ENCODE results near the gene HEATR3.
A peak's percentile ranks its signal among the peaks of the same experiment; 100 is the strongest.

The HEATR3 gene, protein sequence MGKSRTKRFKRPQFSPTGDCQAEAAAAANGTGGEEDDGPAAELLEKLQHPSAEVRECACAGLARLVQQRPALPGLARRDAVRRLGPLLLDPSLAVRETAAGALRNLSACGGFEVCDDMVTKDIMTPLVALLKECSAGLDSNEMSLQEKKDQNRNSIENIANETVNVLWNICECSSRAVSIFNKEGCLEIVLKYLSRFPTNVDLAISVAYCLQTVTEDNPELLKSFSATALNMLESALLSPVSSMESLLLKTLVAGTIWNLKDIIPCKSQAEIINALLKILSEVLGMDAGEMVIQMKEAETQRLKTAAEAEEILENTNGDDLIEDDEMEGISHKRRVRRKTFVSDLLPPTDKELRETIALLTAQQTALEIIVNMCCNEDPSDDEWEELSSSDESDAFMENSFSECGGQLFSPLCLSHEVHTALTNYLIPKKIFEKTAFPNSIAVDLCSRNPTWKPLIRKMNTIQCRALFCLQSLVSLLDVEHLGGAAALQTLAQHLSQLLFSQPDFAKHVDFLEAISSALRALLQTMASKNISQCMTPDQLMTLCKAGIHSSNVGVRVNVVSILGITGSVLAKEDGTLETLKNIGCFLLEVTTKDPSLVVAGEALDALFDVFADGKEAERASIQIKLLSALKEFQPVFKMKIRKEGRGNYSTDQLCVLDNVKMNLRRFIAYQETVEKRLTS

DNA sequence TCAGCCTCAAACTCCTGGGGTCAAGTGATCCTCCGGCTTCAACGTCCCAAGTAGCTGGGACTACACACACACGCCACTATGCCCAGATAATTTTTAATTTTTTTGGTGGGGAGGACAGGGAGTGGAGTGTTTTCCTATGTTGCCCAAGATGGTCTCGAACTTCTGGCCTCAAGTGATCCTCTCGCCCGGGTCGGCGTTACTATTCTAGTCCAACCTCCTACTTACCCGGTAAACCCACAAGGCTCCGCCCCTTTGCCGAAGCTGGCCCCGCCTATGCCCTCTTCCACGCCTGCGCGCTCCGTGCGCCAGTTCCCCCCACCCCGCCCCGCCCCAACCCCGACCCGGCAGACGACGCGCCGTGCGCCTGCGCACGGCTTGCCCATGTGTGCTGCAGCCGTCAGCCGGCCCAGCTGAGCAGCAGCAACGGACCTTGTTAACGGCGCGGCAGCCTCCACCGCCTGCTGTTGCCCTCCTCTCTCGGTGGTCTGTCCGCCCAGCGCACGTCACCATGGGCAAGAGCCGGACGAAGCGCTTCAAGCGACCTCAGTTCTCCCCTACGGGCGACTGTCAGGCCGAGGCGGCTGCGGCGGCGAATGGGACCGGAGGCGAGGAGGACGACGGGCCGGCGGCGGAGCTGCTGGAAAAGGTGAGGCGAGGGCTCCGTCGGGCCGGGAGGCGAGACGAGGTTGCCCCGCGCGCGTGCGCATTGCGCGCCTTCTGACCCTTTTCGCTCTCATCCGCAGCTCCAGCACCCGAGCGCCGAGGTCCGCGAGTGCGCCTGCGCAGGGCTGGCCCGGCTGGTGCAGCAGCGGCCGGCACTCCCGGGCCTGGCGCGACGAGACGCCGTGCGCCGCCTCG lies at the start of gene HEATR3:
HEATR3 (plus strand) TSS at position 347 of the 858 bp plus-strand sequence; CDS start at position 509, 162 bp downstream.
- DNase-seq, result peak; percentile 93

DNA sequence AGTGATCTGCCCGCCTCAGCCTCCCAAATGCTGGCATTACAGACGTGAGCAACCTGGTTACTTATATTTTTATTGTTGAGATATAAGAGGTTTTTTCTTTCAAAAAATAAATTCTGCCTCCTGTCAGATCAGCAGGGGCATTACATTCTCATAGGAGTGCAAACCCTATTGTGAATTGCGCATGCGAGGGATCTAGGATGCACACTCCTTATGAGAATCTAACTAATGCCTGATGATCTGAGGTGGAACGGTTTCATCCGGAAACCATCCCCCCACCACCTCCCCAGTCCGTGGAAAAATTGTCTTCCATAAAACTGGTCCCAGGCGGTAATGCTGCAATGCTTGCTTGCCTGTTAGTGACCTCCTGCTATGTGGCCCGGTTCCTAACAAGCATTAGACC lies 48.2 kb upstream of the HEATR3 start:
- no peak for DNase-seq

- no peak for DNase-seq
Observed at GRCh38 chr16:50021544-50021943, 44.2 kb upstream of the HEATR3 start.

GRCh38 chr16:50023641-50024040 lies 42.1 kb upstream of the HEATR3 start:
- DNase-seq, result no peak

GRCh38 chr16:50024207-50024606 lies 41.6 kb upstream of the HEATR3 start:
- no peak for DNase-seq

- peak; percentile 91 for DNase-seq
Observed at GRCh38 chr16:50024684-50025536, 40.9 kb upstream of the HEATR3 start, which contains the start of gene CNEP1R1. TSS of gene CNEP1R1 (plus strand) at chr16:50025225. CDS start at chr16:50025316, 91 bp downstream.

DNA sequence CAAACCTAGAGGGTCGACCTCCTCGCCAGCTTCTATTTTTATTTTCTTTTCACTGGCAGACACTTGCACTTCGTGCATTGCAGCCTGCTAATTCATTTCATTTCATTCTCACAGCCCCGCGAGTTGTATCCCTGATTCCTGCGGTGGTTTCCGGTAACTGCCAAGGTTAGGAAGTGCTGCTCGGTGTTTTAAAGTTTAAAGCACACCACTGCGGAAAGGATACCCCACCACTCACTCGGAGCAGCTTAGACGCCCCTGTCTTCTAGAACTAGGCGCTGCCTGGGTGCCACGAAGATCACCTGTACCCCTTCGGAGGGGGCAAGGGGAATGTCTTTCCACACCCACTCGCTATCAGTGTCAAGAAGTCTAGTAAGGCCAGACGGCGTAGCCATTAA lies 40.2 kb upstream of the HEATR3 start:
- peak; percentile 17 for DNase-seq

DNA sequence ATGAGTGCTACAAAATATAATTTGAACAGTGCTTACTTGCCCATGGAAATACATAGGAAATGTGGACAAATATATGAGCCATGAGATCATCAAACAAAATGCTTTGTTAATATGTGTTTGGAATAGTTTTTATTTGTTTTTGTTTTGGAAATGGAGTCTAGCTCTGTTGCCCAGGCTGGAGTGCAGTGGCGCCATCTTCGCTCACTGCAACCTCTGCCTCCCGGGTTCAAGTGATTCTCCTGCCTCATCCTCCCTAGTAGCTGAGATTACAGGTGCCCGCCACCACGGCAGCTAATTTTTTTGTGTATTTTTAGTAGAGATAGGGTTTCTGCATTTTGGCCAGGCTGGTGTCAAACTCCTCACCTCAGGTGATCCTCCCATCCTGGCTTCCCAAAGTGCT lies 37.9 kb upstream of the HEATR3 start:
- no peak for DNase-seq

DNA sequence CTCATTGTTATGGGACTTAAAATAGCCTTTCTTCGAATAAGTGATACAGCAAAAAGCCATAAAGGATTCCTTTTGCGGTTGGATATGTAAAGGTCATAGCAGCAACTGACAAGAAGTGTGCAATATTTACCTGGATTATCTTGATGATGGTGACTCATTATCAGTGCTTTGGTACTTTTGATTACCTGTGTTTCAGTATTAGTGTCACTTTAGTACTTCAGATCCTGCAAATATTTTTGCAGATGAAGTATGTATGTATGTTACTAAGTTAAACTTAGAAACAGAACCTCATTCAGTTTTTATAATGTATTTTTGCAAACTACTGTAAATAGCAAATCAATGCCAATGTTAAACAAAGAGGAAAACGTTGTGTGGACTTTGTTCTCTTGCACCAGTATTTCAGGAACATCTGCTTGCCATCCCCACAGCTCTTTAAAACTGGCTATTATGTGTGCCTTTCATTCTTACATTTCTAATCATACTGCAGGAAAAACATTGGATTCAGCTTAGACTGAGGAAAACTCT lies 30.2 kb upstream of the HEATR3 start:
- no peak for DNase-seq

DNA sequence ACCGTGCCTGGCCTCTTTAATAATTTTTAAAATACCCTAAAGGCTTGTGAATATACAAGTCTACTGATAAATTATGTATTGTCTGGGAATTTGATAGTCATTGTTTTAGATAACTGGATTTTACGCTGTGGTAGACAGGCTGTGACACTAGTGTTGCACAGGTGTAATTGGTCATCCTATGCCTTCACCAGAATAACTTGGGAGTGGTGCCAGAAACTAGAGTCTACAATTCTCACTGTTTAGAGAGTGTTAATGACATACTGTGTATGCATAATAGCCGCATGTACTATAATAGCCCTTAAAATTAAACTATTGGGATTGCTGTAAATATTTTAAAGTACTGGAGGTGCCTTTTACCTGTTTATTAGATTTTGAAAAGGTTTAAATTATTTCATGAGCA lies 29.3 kb upstream of the HEATR3 start:
- no peak for DNase-seq

DNA sequence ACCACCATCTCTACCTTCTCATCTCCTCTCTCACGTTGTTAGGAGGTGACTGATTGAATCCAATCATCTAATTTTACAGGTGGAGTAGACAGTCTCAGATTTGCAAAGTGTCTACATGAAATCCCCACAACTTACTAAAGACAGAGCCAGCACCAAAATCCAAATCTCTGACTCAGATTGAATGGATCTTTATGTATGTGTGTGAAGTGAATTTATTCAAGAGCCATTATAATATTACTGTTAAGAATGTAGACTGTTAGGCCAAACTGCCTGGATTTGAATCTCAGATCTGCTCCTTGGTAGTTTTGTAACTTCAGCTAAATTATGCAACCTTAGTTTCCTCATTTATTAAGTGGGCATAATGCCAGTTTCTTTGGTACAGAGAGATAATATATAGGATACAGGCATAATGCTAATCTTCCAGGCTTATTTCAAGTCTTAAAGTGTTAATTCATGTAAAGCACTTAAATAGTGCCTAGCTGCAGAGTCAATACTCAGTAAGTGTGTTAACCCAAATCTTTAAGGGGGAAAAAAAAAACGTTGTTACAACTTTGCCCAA lies 28.0 kb upstream of the HEATR3 start:
- DNase-seq, result no peak

GRCh38 chr16:50038286-50038685 lies 27.5 kb upstream of the HEATR3 start:
- DNase-seq, result no peak

- no peak for DNase-seq
Observed at GRCh38 chr16:50038756-50039529, 26.8 kb upstream of the HEATR3 start.

- no peak for DNase-seq
Observed at GRCh38 chr16:50040018-50040417, 25.8 kb upstream of the HEATR3 start.

GRCh38 chr16:50040710-50041109 lies 25.1 kb upstream of the HEATR3 start:
- no peak for DNase-seq

- DNase-seq, result no peak
Observed at GRCh38 chr16:50043358-50043757, 22.4 kb upstream of the HEATR3 start.

DNA sequence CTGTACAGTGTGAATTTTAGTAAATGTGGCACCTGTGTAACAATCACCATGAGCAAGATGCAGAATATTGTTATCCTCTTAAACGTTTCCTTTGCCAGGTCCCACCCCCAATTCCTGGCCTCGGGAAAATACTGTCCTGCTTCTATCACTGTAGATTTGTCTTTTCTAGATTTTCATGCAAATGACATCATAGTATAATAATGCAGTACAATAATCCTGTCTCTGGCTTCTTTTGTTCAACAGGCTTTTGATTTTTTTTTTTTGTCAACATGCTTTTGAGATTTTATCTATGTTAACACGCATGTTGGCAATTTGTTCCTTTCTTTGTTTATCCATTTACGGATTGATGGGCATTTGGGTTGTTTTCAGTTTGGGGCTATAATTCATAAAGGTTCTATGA lies 20.4 kb upstream of the HEATR3 start:
- no peak for DNase-seq

- no peak for DNase-seq
Observed at GRCh38 chr16:50046853-50047252, 18.9 kb upstream of the HEATR3 start.

GRCh38 chr16:50047864-50048263 lies 17.9 kb upstream of the HEATR3 start:
- DNase-seq, result no peak

- DNase-seq, result no peak
Observed at GRCh38 chr16:50050802-50051201, 15.0 kb upstream of the HEATR3 start.

GRCh38 chr16:50056226-50056625 lies 9.5 kb upstream of the HEATR3 start:
- no peak for DNase-seq
